GM18499 (cell line): ENCODE measurements around the gene CCL13.

Source experiments
- ATAC-seq: cut with Tn5 transposase; IDR thresholded peaks from one replicate; pipeline ENCODE4 v1.9.1; 2021; ENCODE audit warnings: moderate number of reproducible peaks; ENCODE audit not compliant: insufficient read depth, unreplicated experiment

CCL13 gene

DNA sequence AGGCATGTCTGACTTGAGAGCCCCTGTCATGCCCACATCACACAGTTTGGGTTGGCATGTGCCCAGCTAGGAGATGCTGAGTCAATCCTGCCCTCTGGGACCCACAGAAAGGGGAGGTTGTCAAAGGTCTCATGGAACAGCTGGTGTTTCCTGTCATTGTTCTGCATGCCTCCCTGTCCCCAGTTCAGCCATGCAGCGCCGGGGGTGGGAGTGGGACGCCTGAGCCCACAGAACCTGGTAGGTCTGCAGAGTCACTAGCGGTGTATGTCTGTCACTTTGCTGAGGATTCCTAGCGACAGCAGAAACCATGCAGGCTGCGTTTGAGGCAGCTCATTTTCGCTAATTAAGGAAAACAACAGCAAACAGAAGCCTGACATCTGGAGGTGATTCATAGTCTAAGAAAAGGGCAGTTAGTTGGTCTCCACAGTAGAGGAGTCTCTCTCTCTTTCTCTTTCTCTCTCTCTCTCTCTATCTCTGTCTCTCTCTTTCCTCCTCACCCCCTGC, 26.4 kb downstream of the CCL13 start:
- ATAC-seq: no peak

DNA sequence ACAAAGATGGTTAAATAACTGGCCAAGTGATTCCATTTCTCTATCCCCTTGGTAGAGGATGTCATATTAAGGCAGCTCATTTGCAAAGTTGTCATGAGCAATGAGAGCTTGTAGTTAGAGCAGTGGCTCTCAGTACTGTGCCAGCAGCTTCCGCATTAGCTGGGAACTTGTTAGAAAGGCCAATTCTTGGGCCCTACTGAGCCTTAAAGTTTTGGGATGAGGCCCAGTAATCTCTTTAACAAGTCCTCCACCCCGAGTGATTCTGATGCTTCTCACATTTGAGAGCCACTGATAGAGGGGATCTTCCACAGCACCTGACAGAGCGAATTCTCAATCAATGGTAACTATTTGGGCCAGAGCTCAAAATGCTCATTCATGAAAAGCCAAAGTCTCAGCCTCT, 26.9 kb downstream of the CCL13 start:
- no peak for ATAC-seq

DNA sequence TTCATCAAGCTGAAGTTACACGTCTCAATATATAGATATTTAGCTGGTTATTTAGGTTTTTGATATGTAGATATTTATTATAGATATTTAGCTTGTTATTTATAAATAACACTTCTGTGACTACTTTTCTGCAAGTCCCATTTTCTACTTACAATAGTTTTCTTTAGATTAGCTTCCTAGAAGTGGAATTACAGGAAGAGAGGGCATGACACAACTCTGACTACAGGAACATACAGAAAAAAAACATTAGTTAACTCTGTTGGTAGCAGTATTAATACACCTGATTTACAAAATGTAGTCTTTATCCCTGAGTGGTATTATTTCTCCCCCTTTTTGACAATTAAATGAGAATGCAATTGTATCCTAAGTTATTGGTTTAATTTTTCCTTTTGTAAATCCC, 28.0 kb downstream of the CCL13 start:
- no peak for ATAC-seq

DNA sequence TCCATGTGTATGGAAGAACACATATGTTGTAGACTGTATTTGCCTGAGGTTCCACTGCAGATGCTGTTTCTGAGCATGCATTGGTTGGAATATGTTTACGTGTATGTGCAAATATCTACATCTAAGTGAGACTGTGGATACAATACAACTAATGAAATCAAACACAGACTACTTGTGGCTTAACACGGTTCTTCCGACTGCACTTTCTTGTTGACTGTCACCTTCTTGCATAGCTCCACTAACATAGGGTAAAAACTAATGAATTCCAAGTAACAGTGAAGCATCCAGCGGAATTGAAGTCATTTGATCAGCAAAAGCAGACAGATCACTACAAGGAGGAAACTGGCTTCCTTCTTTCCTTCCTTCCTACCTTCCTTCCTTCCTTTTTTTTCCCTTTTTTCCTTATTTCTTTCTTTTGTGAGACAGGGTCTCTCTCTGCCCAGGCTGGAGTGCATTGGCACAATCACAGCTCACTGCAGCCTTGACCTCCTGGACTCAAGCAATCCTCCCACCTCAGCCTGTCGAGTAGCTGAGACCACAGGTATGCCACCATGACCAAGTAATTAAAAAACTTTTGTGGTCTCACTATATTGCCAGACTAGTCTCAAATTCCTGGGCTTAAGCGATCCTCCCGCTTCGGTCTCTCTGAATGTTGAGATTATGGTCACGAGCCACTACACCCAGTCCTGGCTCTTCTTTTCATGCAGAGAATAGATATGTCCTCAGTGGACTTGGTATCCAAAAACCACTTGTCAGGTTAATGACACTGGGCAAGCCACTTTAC, 28.7 kb downstream of the CCL13 start:
- ATAC-seq: no peak

DNA sequence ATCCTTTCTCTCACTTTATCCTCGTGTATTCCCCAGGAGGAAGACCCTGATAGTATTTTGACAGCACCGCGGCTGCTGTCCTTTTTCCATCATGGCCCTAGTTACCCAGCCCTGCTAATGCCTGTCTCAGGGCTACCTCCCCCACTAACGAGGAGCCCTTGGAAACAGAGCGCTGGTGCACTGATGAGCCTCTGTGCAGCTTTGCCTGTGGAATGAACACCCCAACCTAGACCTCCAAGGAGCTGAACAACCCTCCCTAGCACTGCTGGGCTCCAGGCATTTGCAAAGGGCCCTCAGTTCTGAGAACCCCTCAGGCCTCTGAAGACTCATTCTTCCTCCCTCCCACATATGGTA, 30.0 kb downstream of the CCL13 start:
- ATAC-seq: no peak

DNA sequence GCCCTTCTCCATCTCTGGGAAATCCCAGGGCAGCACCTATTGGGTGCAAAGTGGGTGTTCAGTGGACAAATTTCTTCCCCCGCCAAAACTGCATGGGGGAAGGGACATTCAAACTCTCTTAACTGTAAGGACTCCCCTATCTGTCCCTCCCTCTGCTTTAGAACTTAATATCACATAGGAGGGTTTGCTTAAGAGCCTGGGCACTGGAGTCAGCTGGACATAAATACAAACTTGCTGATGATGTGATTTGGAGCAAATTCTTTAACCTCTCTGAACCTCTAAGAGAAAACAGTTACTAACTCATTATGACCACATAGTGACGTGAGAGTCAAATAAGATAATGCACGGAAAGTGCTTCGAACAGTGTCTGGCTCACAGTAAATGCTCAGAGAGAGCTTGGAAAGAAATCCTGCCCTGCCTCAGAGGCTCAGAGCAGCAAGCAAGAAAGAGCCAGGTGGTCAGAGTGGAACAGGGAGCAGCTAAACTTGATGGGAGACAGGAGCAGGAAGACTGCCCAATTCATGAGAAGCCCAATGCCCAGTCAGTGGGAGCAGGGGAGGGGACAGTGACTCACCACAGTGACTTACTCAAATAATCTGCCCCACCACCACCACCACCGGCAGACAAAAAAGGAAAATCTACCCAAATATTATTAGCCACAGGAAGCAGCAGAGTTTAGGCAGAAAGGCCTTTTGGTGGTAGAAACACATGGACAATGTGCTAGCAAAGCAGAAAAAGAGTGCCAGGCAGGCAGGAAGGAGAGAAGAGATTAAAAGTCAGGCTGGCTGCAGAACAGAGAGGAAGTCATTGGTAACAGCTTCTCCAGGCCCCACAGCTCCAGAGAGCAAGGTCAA, 30.6 kb downstream of the CCL13 start:
- ATAC-seq: no peak

DNA sequence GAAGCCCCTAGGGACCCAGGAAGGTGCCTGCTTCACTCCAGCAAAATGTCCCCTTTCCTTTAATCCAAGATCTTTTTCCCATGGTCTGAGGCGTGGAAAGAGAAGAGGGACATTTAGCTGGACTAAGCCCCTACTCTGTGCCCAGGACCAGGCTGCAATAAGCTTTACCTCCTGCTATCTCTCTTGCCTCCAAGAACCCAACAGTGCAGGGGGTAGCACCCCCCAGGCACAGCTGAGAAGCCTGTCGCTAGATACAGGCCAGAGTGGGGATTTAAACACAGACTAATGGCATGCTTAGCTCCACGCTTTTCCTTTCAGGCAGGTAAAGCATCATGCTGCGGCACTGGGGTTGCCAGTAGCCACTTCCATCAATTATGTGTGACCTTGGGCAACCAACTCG, 31.3 kb downstream of the CCL13 start:
- no peak for ATAC-seq

DNA sequence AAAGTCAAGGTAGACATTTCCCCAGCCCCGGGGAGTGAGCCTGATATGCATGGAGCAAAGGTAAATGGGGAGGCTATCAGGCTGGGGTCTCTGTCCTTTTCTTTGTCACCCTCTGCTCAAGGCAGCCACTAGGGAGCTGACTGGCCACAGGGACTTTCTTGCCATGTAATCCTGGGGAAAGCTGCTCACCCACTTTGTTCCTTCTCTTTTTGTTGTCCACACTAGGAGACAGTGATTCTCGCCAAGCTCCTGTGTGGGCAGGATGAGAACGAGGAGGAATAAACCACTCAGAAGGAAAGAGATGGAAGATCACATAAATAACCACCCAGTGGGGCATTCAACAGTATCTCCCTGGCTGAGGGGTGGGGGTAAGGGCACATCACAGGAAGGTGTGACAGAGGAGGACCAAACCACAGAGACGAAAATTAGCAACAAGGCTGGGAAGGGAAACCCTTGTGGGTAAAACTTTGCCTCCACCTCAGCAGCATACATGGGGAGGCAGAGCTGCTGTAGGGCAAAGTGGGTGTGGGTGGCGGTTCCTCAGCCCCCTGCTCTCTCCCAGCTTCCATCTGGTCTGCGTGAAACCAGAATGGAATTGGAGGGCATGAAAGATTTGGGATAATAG, 33.0 kb downstream of the CCL13 start:
- no peak for ATAC-seq

DNA sequence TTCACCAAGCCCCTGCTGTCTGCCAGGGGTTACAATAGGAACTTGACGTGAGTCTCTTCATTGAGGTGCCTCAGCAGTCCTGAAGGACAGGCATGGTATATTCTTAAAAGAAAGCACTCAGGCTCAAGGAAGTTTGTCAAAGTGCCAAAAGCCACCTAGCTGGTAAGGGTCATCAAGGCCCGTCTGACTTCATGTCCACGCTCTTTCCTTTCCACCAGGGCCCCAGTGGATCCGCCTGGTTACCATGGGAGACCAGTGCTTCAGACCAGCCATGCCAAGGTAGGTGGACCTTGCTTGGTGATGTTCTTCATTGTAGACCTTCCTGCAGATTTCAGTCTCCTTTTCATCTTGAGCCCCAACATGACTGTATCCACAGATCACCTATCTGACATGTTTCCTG, 34.4 kb downstream of the CCL13 start:
- ATAC-seq: no peak

DNA sequence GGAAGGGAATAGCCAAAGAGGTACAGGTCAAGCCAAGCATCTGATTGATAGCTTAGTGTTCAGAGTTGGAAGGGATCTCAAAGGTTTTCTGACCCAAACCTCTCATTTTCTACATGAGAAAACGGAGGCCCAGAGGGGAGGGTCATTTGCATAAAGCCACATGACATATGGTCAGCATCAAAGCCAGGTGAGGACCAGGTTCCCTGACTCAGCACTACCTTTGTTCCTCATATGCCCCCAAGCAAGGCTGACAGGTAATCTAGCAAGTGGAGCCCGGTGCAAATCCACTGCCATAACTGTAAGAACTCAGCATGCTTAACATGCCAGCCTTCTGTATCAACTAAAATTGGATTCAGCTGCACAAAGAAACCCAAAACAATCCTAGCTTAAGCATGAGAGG, 35.0 kb downstream of the CCL13 start:
- ATAC-seq: no peak

DNA sequence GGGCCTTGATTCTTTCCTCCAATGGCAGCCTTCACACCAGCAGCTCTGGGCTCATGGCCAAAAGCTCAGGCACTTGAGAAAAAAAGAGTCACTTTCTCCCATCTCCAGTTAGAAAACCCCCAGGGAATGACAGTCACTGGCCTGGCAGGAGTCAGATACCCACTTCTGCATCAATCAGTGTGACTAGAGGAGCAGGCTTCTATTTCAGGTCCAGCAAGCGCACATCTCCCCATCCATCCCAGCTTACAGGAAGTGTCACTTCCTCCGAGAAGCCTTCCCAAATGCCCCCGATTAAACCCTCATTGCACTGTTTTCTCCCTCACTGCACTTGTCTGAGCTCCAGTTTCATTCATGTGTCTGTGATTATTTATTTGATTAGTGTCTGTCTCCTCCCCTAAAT, 37.1 kb downstream of the CCL13 start:
- no peak for ATAC-seq

DNA sequence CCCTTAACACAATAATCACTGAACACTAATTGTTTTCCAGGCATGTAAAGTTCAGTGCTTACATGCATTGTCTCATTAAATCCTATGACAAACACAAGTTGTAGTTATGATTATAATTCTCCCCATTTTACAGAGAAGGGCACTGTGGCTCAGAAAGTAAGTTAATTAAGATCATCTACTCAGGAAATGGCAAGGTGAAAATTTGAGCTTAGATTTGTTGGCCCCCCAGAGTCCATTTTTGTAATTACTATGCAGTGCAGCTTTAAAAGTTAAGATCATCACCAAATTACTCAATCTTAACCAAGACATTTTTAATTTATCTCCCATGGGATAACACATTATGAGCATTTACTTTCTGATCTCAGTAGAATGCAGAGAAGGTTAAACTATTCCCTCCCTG, 41.0 kb downstream of the CCL13 start:
- no peak for ATAC-seq

DNA sequence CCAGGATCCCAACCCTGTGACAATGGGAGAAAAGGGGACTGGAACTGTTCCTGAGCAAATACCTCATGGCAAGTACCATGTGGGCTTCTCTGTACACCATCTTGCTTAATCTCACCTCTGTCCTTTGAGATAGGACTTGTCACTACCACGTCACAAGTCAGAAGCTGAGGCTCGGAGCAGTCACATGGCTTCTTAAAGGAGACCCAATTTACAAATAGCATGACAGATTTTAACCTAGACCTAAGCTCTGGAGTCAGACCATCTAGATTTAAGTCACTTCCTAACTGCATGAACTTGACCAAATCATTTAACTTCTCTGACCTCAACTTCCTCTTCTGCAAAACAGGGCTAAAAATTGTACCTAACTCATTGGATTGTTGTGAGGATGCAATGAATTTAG, 42.7 kb downstream of the CCL13 start:
- no peak for ATAC-seq

DNA sequence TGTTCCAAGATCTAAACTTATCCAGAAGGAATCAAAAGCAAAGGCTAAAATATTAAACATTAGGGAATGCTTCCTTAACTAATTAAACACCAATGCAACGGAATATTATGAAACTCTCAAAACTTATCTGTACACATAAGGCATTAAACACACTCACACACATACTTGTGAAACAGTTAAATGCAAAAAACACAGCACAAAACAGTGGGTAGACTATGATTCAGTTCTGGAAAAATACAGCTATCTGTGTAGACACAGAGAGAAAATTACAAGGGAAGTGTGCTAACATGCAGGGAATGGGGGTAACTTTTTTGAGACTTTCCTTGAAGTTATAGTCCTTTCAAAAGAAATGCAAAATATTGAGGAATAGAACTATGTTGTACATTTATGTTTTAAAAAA, 43.4 kb downstream of the CCL13 start:
- no peak for ATAC-seq

DNA sequence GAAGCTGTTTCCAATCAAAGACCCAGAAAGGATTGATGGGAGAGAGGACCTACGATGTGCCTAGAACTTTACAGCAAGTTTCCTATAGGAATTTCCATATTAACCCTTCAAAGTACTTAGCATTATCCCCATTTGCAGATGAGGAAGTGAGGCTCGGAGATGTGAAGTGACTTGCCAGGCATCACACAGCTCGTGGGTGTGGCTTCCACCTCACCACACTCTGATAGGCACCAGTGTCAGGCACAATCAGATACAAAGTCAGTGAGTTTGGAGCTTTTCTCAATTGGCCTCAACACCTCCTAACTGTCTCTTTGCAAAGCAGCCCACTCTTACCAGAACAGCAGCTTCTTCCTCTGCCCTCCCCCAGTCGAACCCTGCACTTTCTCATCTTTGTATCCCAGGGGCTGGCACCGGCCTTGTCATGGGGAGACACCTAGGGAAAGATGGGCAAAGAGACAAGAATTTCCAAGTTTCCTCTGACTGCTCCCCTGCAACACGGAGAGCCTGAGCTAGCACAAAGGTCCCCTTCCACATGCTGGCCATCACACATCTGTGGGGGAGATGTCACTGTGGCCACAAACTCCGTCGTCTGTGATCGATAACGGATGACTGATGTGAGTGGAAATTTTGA, 44.1 kb downstream of the CCL13 start:
- no peak for ATAC-seq

DNA sequence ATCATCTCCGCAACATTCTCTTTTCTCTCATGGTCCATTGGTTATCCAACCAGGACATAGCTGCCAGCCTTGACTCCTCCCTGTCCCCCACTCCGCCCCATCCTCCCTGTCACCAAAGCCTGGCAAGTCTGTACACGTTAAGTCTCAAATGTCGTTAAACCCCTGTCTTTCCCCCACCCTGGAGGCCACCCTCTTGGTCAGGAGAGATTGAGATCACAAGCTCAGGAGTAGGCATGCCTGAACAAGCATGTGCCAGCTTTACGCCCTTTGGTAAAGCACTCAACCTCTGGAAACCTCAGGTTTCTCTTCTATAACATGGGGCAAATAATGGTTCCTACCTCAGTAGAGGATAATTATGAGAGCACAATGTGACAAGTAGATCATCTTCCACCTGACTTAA, 44.9 kb downstream of the CCL13 start:
- no peak for ATAC-seq

DNA sequence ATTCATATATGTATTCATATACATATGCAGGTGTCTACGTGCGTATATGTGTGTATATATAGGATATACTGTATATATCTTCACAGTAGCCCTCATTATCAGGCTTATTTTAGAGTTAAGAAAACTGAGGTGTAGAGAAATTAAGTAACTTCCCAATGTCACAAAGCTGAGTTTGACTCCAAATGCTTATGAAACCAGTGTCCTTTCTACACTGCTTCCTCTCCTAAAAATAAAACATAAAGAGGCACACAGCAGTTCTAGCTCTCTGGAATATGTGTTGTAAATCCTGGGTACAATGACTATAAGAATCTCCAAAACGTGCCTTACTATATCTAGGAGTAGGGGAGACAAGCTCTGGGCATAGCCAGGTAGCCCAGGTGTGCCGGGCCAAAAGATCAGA, 46.7 kb downstream of the CCL13 start:
- no peak for ATAC-seq

DNA sequence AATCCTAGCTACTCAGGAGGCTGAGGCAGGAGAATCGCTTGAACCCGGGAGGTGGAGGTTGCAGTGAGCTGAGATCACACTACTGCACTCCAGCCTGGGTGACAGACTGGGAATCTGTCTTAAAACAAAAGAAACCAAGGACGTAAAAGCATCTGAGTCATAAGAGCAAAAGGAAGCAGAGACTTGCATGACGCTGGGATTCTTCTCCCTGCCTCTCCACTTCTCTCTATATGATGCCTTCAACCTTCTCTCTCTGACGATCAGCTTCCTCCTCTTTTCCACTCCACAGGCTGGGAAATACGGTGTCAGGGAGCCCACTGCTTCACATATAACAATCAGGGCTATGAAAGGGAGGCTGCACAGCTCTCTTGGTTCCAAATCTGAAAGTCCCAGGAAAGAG, 49.9 kb downstream of the CCL13 start:
- ATAC-seq: no peak
